ENCODE measurements around the gene NUDT21. TPM values are rescaled to one million over a fixed set of nuclear protein-coding genes. Genes with fewer than 3 reads are reported as not detected.
"Not testable (repeated sequence)": the region's sequence is repeated elsewhere in the genome, so short reads cannot be mapped to it uniquely, and the experiment has no call there.

Gene NUDT21
- total RNA-seq (10 to 100 TPM; 36.1 to 57.6 (median 49.6) TPM), polyA plus RNA-seq (10 to 100 TPM in 1 of 2 donors, 1 to 10 TPM in 1; 7.9 to 17.8 TPM)

DNA sequence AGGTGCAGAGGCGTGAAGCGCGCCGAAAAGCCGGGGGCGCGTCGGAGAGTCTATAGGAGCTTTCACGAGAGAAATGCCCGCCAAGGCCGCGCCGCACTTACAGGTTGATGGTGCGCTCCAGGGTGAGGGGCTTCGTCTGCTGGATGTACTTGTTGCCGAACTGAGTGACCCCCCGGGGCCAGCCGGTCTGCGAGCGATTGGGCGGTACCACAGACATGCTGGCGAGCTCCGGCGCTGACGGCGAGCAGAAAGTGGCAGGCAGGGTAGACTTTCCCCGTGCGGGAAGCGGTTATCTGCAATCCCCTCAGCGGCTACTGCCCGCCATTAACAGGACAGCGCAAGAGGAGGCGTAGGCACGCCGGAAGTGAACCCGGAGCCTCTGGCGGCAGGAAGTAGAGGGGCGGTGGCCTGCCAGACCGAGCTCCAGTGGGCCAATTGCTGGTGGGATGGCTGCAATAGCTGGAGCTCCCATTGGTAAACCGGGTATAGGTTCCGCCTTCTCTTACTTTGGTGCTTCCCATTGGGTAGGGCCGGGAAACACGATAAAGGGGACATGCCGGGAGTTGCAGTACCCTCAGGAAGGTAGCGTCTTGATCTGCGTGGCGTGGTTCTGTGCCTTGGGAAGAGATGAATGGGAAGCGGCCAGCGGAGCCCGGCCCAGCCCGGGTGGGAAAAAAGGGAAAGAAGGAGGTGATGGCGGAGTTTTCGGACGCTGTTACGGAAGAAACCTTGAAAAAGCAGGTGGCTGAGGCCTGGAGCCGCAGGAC lies at the start of gene NUDT21, which contains the start of gene OGFOD1:
Gene NUDT21, minus strand, starts transcription at position 347 of the 767 bp plus-strand sequence. Its CDS starts 130 bp downstream, at position 217.
Gene OGFOD1, plus strand, starts transcription at position 569 of the 767 bp plus-strand sequence. Its CDS starts 59 bp downstream, at position 628.
- Histone ChIP-seq H3K4me3 (peak within 1 kb of the TSS; percentile 62 to 95 (median 66)), H3K36me3 (peaks cover 0 to 7% (median 0%) of the 10 kb centered on the region in 3 donors), H3K27me3 (no peaks in the 10 kb centered on the region), H3K27ac (peak within 1 kb of the TSS; percentile 57 to 72 (median 70)), H3K4me1 (peaks cover 7 to 33% (median 22%) of the 10 kb centered on the region in 3 donors), H3K9me3 (no peaks in the 10 kb centered on the region)
- 0% methylated on average over 56 of the region's 56 CpGs for WGBS, 2 donors
- TF ChIP-seq, protein P1, sequence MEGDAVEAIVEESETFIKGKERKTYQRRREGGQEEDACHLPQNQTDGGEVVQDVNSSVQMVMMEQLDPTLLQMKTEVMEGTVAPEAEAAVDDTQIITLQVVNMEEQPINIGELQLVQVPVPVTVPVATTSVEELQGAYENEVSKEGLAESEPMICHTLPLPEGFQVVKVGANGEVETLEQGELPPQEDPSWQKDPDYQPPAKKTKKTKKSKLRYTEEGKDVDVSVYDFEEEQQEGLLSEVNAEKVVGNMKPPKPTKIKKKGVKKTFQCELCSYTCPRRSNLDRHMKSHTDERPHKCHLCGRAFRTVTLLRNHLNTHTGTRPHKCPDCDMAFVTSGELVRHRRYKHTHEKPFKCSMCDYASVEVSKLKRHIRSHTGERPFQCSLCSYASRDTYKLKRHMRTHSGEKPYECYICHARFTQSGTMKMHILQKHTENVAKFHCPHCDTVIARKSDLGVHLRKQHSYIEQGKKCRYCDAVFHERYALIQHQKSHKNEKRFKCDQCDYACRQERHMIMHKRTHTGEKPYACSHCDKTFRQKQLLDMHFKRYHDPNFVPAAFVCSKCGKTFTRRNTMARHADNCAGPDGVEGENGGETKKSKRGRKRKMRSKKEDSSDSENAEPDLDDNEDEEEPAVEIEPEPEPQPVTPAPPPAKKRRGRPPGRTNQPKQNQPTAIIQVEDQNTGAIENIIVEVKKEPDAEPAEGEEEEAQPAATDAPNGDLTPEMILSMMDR (IDR thresholded peaks at IDR 0.05) = no peak
- FAIRE-seq (peak; percentile 97), ATAC-seq (peak; percentile 98 to 100 (median 98)), DNase-seq (peak; percentile 87 to 97 (median 94))
- intact Hi-C loops (cut with DNase I) = no loop called here

GRCh38 chr16:56493815-56494214 lies 42.7 kb upstream of the NUDT21 start:
- H3K27ac ChIP-seq = no peak overlapping the region
- H3K9me3 ChIP-seq = no peaks in the 10 kb centered on the region
- H3K4me3 ChIP-seq = no peak overlapping the region
- TF ChIP-seq, protein P1 (IDR thresholded peaks at IDR 0.05) = no peak
- FAIRE-seq = no peak
- no peak for DNase-seq
- H3K36me3 ChIP-seq = peaks cover 0 to 9% (median 0%) of the 10 kb centered on the region in 3 donors
- intact Hi-C loops (cut with DNase I) = no loop called here
- ATAC-seq = no peak
- no peaks in the 10 kb centered on the region for H3K4me1 ChIP-seq
- no peaks in the 10 kb centered on the region for H3K27me3 ChIP-seq
- 89 to 95% methylated on average over 1 of the region's 1 CpG for WGBS, 2 donors

DNA sequence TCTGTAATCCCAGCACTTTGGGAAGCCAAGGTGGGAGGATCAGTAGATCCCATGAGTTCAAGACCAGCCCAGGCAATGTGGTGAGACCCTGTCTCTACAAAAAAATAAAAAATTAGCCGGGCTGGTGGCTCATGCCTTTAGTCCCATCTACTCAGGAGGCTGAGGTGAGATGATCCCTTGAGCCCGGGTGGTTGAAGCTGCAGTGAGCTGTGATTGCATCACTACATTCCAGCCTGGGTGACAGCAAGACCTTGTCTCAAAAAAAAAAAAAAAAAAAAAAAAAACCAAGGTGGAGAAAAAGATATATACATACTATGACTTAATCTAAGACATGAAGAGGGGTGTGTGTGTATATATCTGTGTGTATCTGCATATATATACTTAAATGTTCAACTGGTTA lies 42.0 kb upstream of the NUDT21 start:
- 78 to 88% methylated on average over 2 of the region's 2 CpGs for WGBS, 2 donors
- intact Hi-C loops (cut with DNase I) = no loop called here
- no peak for DNase-seq

GRCh38 chr16:56491657-56492261 lies 40.6 kb upstream of the NUDT21 start:
- no peak for DNase-seq
- H3K9me3 ChIP-seq = no peaks in the 10 kb centered on the region
- peaks cover 0 to 3% (median 0%) of the 10 kb centered on the region in 3 donors for H3K36me3 ChIP-seq
- H3K4me3 ChIP-seq = no peak overlapping the region
- 96 to 97% methylated on average over 4 of the region's 4 CpGs for WGBS, 2 donors
- FAIRE-seq = no peak
- H3K27ac ChIP-seq = no peak overlapping the region
- H3K27me3 ChIP-seq = no peaks in the 10 kb centered on the region
- ATAC-seq = no peak
- intact Hi-C loops (cut with DNase I) = no loop called here
- TF ChIP-seq, protein P1 (IDR thresholded peaks at IDR 0.05) = no peak
- H3K4me1 ChIP-seq = no peaks in the 10 kb centered on the region

More for the DNA sequence above, 42.0 kb upstream of the NUDT21 start:
- H3K27me3 ChIP-seq = no peaks in the 10 kb centered on the region
- TF ChIP-seq, protein P1 (IDR thresholded peaks at IDR 0.05) = no peak
- no peaks in the 10 kb centered on the region for H3K9me3 ChIP-seq
- ATAC-seq (no peak), FAIRE-seq (no peak)
- no peaks in the 10 kb centered on the region for H3K4me1 ChIP-seq
- no peak overlapping the region for H3K4me3 ChIP-seq
- no peak overlapping the region for H3K27ac ChIP-seq
- H3K36me3 ChIP-seq = peaks cover 0 to 9% (median 0%) of the 10 kb centered on the region in 3 donors

DNA sequence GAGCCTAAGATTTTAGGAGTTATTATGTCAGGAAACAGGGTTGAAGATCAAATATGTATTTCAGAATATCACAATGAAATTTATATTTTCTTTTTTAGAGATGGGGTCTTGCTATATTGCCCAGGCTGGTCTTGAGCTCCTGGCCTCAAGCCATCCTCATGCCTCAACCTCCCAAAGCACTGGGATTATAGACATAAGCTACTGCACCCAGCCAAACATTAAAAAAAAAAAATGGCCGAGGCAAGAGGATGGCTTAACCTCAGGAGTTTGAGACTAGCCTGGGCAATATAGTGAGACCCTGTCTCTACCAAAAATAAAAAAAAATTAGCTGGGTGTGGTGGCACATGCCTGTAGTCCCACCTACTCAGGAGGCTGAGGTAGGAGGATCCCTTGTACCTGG lies 37.7 kb upstream of the NUDT21 start:
- H3K9me3 ChIP-seq; DNase-seq; H3K27ac ChIP-seq; ATAC-seq; H3K4me1 ChIP-seq; intact Hi-C loops (cut with DNase I); H3K27me3 ChIP-seq; H3K4me3 ChIP-seq; FAIRE-seq: not testable (repeated sequence)
- WGBS, 2 donors = 91 to 96% methylated on average over 1 of the region's 1 CpG
- H3K36me3 ChIP-seq = peaks cover 0 to 10% (median 0%) of the 10 kb centered on the region in 3 donors

Data from pancreas (tissue), 10 donors.